HUDEP-2 (cell line): ENCODE results near the gene ZNF365.
"Not testable (repeated sequence)": the region's sequence is repeated elsewhere in the genome, so short reads cannot be mapped to it uniquely, and the experiment has no call there.

Source experiments
- DNase-seq, 76 experiments: peaks; one replicate each; lab custom pipeline; 2025; ENCODE audit not compliant: unreplicated experiment in 76 of 76; lab: John Stamatoyannopoulos, UW

Gene ZNF365

DNA sequence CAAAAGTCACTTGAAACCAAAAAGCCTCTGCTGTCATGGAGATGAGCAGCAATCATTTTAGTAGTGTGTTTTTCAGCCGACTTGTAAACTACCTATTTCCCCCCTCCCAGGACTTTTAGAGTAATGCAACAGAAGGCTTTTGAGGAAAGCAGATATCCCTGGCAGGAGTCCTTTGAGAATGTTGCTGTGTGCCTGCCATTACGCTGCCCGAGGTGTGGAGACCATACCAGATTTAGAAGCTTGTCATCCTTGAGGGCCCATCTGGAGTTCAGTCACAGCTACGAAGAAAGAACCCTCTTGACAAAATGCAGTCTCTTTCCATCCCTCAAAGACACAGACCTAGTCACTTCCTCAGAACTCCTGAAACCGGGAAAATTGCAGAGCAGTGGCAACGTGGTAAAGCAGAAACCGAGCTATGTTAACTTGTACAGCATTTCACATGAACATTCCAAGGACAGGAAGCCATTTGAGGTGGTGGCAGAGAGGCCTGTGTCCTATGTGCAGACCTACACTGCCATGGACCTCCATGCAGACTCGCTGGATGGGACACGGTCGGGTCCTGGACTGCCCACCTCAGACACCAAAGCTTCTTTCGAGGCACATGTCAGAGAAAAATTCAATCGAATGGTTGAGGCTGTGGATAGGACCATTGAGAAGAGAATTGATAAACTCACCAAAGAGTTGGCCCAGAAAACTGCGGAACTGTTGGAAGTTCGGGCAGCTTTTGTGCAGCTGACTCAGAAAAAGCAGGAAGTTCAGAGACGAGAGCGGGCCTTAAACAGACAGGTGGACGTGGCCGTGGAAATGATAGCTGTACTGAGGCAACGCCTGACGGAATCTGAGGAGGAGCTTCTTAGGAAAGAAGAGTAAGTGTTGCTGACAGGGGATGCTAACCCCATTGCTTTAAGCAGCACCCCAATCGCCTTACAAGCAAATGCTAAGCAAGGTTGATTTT lies 2.2 kb downstream of the ZNF365 start:
- no peak for DNase-seq

DNA sequence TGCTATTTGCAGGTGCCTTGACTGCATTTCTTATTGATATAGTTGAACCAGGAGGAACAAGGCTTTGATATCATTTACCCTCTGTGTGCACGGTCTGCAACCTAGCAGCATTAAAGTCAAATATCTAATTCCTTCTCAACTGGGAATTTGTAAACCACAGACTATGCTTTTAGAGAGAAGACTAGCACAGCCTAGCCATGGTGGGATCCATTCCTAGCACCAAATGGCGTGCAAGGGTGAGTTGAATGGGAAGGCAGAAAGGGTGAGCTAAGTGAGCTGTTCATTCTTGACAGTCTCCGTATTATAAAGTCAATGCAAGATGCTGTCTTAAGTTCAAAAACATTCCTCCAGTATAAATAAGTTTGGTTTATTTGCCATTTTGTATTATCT lies 2.9 kb downstream of the ZNF365 start:
- DNase-seq: no peak

- no peak for DNase-seq
These were observed 3.8 kb downstream of the ZNF365 start for GRCh38 chr10:62377966-62378365.

- not testable (repeated sequence) for DNase-seq
These were observed 4.7 kb downstream of the ZNF365 start for GRCh38 chr10:62378877-62379276.

- DNase-seq: no peak
These were observed 5.2 kb downstream of the ZNF365 start for GRCh38 chr10:62379394-62379793.

- DNase-seq: no peak
These were observed 5.8 kb downstream of the ZNF365 start for GRCh38 chr10:62380016-62380415.

DNA sequence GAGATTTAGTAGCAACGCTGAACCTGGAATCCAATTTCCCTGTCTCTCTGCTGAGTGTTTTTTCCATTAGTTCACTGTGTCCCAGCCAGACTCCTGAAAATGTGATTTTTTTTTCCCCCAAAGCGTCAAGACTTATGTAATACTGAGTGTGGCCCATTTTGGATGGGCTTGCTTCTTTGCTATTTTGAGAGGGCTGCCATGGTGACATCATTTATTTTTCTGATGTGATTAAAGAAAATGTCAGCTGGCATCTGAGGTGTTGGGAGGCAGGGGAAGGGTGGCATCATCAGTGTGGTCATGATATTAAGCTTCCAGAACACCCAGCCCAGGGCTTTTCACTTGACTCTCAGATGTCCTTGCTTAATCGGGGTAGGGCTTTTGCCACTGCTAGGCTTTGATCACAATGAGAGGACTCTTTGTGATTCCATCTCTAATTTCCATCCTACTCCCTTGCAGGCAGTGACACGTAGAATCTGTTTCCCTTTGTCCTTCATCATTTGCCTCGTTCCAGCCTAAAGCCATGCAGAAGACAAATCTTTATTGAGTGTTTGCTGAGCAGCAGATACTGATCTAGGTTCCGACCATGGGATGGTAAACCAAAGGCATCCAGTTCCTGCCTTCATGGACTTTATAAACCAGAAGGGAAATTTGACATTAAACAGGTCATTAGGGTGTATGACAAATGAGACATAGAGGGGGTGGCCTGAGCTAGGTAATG lies 7.4 kb downstream of the ZNF365 start:
- no peak for DNase-seq

- DNase-seq: no peak
These were observed 8.7 kb downstream of the ZNF365 start for GRCh38 chr10:62382831-62383230.

DNA sequence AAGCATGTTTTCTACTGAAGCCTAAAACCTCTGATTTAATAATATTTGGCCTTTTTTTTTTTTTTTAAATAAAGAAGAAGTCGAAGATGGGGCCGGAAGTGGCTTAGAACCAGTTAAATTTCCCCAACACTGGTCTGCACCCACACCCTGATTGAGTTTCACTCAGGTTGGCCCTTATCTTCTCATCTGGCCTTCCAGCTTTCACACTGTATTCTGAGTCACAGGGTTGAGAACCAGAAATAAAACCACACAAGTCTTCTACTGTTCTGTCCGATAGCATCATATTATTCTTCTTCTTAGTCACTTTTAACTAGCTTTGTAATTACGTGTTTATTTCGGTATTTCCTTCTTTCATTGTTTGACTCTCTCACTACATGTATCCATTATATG lies 9.9 kb downstream of the ZNF365 start:
- peak in 8 of 76 experiments; percentile 0 to 73 (median 34) for DNase-seq

GRCh38 chr10:62384447-62385081 lies 10.4 kb downstream of the ZNF365 start:
- no peak for DNase-seq

GRCh38 chr10:62386356-62387320 lies 12.5 kb downstream of the ZNF365 start:
- no peak for DNase-seq

GRCh38 chr10:62388328-62388727 lies 14.2 kb downstream of the ZNF365 start:
- DNase-seq: peak in 12 of 76 experiments; percentile 12 to 85 (median 64)

GRCh38 chr10:62390497-62391176 lies 16.5 kb downstream of the ZNF365 start:
- no peak for DNase-seq

DNA sequence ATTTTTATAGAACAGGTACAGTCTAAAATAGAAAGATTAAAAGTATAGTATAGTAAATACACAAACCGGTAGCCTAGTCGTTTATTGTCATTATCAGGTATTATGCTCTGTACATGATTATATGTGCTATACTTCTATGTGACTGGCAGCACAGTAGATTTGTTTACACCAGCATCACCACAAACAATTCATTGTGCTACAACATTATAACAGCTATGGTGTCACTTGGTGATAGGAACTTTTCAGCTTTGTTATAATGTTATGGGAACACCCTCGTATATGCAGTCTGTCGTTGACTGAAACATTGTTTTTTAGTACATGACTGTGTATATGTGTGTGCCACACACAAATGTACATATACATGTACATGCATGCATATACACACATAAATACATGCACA lies 19.1 kb downstream of the ZNF365 start:
- DNase-seq: no peak

GRCh38 chr10:62394556-62395018 lies 20.4 kb downstream of the ZNF365 start:
- no peak for DNase-seq

GRCh38 chr10:62395892-62396291 lies 21.7 kb downstream of the ZNF365 start:
- DNase-seq: no peak

GRCh38 chr10:62396864-62397263 lies 22.7 kb downstream of the ZNF365 start:
- DNase-seq: no peak

DNA sequence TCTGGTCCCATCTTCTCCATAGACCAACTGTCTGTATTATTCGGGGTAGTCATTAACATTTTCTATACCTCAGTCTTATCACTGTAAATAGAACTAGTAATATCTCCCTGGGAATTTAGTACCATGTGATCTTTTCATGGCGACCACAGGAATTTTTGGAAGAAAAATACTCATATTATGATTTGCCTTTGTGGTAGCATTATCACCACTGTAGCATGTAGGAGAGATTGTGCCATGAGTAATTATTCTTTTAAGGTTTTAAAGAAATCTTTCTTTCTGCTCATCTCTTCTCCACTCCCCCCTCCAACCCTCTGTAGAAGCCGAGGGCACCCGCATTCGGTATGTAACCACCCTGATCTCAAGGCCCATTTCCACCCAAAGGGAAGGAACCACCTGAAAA lies 25.0 kb downstream of the ZNF365 start:
- DNase-seq: no peak

GRCh38 chr10:62402508-62402907 lies 28.3 kb downstream of the ZNF365 start:
- DNase-seq: no peak
